Hematopoietic multipotent progenitor cell (in vitro differentiated cells): ENCODE data around the gene GPC2. TPM values are rescaled to one million over a fixed set of nuclear protein-coding genes. Genes with fewer than 3 reads are reported as not detected.

Experiments
- DNase-seq, 3 donors: peaks; one replicate each; pipeline ENCODE4 v3.0.0-alpha.2; 2011 to 2015; ENCODE audit warnings: low read depth in 2 of 3, low spot score in 2 of 3
- total RNA-seq: library from RNA; depleted of rRNA; stranded (reverse); fragments of >200 nt; gene quantifications from one replicate; pipeline ENCODE4 v1.2.3, GENCODE V29; 2012

The GPC2 gene
- total RNA-seq, 1 donor: 6.2 TPM

DNA sequence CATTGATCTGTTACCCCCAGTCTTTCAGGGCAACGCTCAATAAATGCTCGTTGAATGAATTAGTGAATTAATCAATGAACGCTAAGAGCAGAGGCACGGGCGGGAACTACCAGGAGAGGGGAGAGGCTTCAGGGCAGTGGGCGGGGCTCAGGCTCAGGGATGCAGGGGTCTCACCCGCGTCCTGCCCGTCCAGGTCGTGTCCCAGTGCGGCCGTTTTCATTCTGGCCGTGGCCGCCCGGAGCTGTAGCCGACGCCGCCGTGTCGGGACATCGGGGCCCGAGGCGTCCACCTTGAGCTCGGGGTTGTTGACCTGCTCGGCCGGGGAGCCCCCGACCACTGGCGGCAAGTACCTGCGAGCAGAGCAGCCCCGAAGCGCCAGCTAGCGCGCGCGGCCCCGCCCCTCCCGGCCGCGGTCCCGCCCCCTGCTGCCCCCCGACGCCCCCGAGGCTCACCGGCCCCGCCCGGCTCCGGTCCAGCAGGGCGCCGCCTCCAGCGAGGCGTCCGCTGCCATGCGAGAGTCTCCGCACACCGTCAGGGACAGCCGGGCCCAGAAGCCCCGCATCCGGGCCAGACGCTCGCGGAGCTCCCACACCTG is 6.0 kb downstream of the GPC2 start:
- DNase-seq: no peak

DNA sequence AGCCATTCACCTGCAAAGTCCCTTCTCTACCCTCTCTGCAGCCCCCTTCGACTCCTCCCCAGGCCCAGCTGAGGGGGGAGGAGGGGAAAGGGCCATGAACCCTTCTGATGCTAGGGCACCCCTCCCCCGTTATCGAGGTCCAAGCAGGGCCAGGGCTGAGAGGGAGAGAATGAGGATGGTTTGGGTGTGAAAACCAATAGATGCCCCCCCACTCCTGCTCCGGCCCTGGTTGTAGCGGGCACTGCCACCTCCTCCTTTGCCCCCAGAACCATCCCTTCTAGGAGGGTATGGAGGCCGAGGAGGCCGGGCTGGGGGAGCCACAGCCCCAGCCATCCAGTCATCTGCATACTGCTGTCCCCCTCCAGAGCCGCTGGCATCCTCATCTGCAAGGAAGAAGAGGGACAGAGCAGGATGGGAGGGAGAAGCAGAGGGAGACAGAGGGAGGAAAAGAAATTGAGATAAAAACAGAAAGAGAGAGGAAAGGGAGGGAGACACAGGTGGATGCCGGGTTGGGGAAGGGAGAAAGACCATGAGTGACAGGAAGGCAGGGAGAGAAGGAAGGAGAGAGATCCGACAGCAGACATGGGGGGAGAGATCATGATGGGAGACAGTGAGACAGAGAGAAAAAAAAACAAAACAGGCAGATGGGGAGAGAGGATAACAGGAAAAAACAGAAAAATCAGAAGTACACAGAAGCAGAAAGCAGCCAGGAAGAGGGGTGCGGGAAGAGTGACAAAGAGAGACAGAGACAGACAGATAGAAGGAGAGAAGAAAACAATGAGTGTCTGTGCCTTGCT is 6.9 kb downstream of the GPC2 start:
- no peak for DNase-seq

DNA sequence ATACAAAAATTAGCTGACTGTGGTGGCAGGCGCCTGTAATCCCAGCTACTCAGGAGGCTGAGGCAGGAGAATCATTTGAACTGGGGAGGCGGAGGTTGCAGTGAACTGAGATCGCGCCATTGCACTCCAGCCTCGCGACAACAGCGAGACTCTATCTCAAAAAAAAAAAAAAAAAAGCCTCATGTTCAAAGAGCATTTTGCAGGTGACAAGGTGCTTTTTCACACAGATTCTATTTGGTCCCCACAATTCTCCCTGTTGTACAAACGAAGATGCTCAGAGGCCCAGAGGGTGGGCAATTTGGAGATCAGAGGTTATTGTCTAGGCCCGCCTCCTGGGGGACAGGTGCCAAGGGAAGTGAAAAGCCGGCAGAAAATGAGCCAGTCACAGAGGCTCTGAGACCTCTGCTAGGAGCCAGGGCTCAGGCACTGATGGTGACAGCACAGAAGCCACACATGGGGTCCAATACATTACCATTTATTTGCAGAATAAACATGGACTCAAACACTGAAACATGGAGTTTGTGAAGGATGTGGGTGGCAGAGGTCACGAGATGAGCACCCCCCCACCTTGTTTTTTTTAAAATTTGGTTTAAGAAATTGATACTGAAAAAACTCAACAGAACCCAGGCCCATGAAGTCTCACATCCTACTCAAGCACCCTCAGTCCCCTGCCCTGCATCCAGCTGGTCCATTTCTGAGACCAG is 7.9 kb downstream of the GPC2 start:
- DNase-seq: no peak

DNA sequence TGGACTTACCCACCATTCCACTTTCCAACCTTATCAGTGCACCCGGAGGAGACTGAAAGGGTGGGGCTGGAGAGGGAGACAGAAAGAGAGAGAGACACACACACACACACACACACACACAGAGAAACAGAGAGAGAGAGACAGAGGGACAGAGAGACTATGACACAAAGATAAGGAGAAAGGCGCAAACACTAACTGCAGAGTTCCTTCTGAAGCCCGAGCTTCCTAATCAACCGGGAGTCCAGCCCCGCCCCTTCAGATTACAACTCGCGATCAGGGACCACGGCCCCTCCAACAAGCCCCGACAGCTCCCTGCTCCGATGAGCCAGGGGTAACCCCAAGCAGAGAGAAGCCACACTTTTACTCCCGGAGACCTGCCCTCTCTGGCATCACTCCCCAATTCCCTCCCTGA is 9.3 kb downstream of the GPC2 start:
- no peak for DNase-seq

DNA sequence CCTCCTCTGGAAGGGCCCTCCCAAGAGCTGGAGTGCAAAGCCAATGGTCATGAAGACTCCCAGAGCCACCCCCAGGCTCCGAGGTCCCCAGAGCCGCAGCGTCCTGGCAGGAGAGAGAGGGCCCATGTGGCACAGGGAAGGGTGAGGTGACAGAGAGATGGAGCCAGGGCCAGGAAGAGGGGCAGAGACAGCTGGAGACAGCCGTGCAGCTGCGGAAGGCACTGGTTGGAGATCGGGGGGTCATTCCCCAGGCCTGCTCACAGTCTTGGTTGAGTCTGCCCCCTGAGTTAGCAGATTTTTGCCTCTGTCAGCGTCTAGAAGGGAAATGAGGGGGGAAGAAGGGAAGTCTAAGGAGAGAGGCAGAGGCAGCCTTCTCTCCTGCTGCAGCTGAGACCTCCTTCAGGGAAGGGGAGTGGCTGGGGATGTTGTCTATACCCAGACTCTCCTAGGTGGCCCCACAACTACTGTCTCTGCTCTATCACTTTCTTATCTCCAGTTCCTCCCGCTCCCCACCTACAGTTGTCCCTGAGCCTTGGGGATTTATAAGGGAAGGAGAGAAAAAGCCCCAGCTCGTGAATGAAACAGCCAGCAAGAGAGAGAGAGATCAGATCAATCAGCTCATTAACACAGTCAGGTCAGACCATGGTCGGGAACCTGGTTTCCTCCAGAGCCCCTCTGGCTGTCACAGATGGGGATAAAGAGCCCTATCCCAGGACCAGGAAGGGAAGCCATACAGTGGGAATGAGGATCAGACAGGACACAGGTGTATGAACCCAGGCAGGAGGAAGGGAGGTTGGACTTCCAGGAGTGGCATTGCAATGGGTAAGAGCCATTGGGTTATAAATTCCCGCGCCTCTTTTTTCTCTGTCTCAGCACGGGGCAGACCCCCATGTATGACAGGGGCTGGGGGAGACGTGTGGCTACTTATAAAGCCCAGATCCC is 9.9 kb downstream of the GPC2 start:
- DNase-seq: no peak

DNA sequence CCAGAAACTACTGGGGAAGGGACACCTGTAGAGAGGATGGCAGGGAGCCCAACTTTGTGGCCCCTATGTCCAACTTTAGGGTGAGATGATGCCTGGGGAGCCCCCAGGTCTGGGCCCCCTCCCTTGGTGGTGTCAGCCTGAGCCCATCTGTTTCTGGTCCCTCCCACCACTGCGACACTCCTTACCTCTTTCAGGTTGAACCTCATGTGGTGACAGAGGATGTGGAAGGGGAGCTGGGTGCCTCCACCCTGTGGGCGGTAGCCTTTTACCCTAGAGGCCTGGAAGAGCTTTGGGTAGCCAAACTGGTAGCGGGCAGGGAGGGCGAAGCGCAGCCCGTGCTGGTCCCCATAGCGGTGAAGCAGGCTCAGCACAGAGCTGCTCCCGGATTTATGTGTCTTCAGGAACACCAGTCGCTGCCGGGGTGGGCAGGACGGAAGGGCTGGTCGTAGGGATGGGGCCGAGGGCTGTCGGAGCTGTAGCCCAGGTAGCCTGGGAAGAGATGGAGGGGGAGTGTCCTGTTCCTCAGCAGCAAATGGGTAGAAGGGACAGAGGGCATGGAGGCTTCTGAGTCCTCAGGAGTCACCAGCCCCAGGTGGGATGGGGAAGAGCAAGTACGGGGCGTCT is 10.8 kb downstream of the GPC2 start:
- no peak for DNase-seq

GRCh38 chr7:100163871-100164270 is 13.3 kb downstream of the GPC2 start:
- DNase-seq: no peak

- no peak for DNase-seq
Observed at GRCh38 chr7:100163006-100163531, 14.1 kb downstream of the GPC2 start.

GRCh38 chr7:100160067-100160466 is 17.1 kb downstream of the GPC2 start:
- no peak for DNase-seq

- no peak for DNase-seq
Observed at GRCh38 chr7:100159099-100159623, 18.0 kb downstream of the GPC2 start.

DNA sequence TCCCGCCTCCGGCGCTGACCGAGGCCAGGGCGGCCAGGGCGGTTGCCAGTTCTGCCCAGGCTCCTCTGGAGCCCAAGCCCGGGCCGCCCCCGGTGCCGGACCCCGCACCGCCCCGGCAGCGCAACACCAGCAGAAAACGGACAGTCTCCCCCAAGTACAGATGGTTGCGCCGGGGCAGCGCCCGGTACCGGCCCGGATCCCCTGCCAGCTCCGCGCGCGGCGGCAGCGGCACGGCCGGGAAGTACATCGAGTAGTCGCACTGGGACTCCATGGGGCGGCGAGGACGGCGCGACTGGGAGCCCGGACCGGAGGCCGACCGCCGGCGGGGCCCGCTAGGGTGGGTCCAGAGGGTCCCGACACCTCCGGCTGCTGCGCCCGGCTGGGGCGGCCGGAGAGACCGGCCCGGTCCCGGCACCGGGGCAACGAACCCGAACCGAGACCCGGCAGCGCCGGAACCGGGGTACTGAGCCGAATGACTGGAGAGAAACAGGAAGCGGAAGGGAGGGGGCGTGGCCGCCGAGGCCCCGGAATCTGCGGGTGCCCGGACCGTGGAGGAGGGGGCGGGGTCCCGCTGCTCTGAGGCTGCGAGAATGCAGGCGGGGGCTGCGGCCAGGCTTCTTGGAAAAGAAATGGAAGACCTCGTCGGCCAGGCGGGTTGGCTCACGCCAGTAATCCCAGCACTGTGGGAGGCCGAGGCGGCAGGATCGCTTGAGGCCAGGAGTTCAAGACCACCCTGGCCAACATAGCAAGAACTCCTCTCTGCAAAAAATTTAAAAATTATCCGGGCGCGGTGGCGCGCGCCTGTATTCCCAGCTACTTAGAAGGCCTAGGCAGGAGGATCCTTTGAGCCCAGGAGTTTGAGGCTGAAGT is 18.7 kb downstream of the GPC2 start, which contains the start of gene TRAPPC14:
Gene TRAPPC14 (minus strand): TSS at position 495 of the 870 bp plus-strand sequence. CDS start 224 bp downstream, at position 271.
- peak; percentile 73 to 86 (median 78) for DNase-seq

- no peak for DNase-seq
Observed at GRCh38 chr7:100157334-100158228, 19.6 kb downstream of the GPC2 start.

GRCh38 chr7:100157069-100157333 is 20.2 kb downstream of the GPC2 start:
- no peak for DNase-seq

- peak in 2 of 3 donors; percentile 43 to 50 for DNase-seq
Observed at GRCh38 chr7:100156331-100157068, 20.7 kb downstream of the GPC2 start.

GRCh38 chr7:100155553-100156317 is 21.4 kb downstream of the GPC2 start:
- DNase-seq: no peak
